ENCODE results near the gene CDHR1.
"Not testable (repeated sequence)": the region's sequence is repeated elsewhere in the genome, so short reads cannot be mapped to it uniquely, and the experiment has no call there.

Gene CDHR1

GRCh38 chr10:84179059-84179710 is 15.2 kb upstream of the CDHR1 start:
- no peak for TF ChIP-seq CTCF (IDR thresholded peaks at IDR 0.05; ENCODE audit: control insufficient read depth, insufficient read depth, low read depth, low read length, missing control alignments)
- DNase-seq (ENCODE audit: low read depth) = peak; percentile 34
- no peak overlapping the region for H3K4me3 ChIP-seq (ENCODE audit: control insufficient read depth, low read depth, low read length)

DNA sequence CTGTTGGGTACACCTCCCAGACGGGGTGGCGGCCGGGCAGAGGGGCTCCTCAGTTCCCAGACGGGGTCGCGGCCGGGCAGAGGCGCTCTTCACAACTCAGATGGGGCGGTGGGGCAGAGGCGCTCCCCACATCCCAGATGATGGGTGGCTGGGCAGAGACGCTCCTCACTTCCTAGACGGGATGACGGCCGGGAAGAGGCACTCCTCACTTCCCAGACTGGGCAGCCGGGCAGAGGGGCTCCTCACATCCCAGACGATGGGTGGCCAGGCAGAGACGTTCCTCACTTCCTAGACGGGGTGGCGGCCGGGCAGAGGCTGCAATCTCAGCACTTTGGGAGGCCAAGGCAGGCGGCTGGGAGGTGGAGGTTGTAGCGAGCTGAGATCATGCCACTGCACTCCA is 14.0 kb upstream of the CDHR1 start:
- H3K4me3 ChIP-seq (ENCODE audit: control insufficient read depth, low read depth, low read length); DNase-seq (ENCODE audit: low read depth): not testable (repeated sequence)

DNA sequence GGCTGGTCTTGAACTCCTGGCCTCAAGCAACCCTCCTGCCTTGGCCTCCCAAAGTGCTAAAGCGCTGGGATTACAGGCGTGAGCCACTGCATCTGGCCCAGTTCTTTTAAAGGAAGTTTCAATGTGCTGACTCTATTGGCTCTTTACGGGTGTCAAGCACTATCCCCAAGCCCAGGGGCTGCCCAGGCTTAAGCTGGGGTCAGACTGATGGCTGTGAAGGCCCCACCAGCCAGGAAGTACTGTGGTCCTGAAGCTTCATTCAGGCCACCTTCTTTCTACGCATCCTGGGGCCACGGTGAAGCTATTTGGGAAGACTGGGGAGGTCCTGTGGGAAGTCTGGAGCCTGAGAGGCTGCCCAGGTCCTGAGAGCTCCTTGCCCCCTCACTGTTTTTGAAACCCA is 12.7 kb upstream of the CDHR1 start:
- H3K4me3 ChIP-seq (ENCODE audit: control insufficient read depth, low read depth, low read length) = no peak overlapping the region
- no peak for TF ChIP-seq CTCF (IDR thresholded peaks at IDR 0.05; ENCODE audit: control insufficient read depth, insufficient read depth, low read depth, low read length, missing control alignments)
- no peak for DNase-seq (ENCODE audit: low read depth)

GRCh38 chr10:84184517-84184916 is 9.8 kb upstream of the CDHR1 start:
- no peak overlapping the region for H3K4me3 ChIP-seq (ENCODE audit: control insufficient read depth, low read depth, low read length)
- DNase-seq (ENCODE audit: low read depth) = no peak
- TF ChIP-seq CTCF (IDR thresholded peaks at IDR 0.05; ENCODE audit: control insufficient read depth, insufficient read depth, low read depth, low read length, missing control alignments) = no peak

GRCh38 chr10:84185526-84186175 is 8.7 kb upstream of the CDHR1 start:
- no peak for TF ChIP-seq CTCF (IDR thresholded peaks at IDR 0.05; ENCODE audit: control insufficient read depth, insufficient read depth, low read depth, low read length, missing control alignments)
- DNase-seq (ENCODE audit: low read depth) = no peak
- H3K4me3 ChIP-seq (ENCODE audit: control insufficient read depth, low read depth, low read length) = no peak overlapping the region

GRCh38 chr10:84188815-84189214 is 5.5 kb upstream of the CDHR1 start:
- no peak overlapping the region for H3K4me3 ChIP-seq (ENCODE audit: control insufficient read depth, low read depth, low read length)
- TF ChIP-seq CTCF (IDR thresholded peaks at IDR 0.05; ENCODE audit: control insufficient read depth, insufficient read depth, low read depth, low read length, missing control alignments) = no peak
- no peak for DNase-seq (ENCODE audit: low read depth)

- no peak overlapping the region for H3K4me3 ChIP-seq (ENCODE audit: control insufficient read depth, low read depth, low read length)
- DNase-seq (ENCODE audit: low read depth) = no peak
- TF ChIP-seq CTCF (IDR thresholded peaks at IDR 0.05; ENCODE audit: control insufficient read depth, insufficient read depth, low read depth, low read length, missing control alignments) = no peak
These were observed 3.7 kb upstream of the CDHR1 start for GRCh38 chr10:84190621-84191020.
